Endothelial cell of umbilical vein (primary cell): ENCODE results near the gene AIM2. TPM values are rescaled to one million over a fixed set of nuclear protein-coding genes. Genes with fewer than 3 reads are reported as not detected.

Source experiments
- BruUV-seq: library from RNA; stranded (reverse); fragments of 400-500 nt; replicated peaks from 2 replicates; lab custom pipeline; 2021; lab: Mats Ljungman, UMichigan
- CTCF ChIA-PET: fragments of 300-600, 350-600 bp; sonication (Branson Sonifier 250); formaldehyde crosslinking; loops from one replicate; lab custom pipeline; 2021; ENCODE audit warnings: antibody characterized with exemption, inconsistent platforms; lab: Charles Lee
- POLR2A ChIA-PET: fragments of 300-600, 350-600 bp; sonication (Branson Sonifier 250); formaldehyde crosslinking; loops from one replicate; lab custom pipeline; 2021; ENCODE audit warnings: antibody characterized with exemption, inconsistent platforms; lab: Charles Lee
- DNase-seq: peaks from one replicate; pipeline ENCODE4 v3.0.0-alpha.2; 2011; ENCODE audit warnings: low read depth, low spot score
- FAIRE-seq: peaks from 2 replicates; lab custom pipeline; 2011; peaks lifted over from hg19 to GRCh38; lab: Jason Lieb, UNC
- H2AFZ ChIP-seq: 2 replicates; pipeline ENCODE4 v1.6.0; 2012; ENCODE audit warnings: low read depth, low read length, control low read depth, inconsistent platforms
- H3K27ac ChIP-seq: 2 replicates; pipeline ENCODE4 v1.5.1; 2011; ENCODE audit warnings: low read depth, mild to moderate bottlenecking, control low read depth, low read length, moderate library complexity; ENCODE audit not compliant: insufficient read depth
- H3K27me3 ChIP-seq, 2 experiments: 2 replicates each; pipeline versions ENCODE4 v1.6.0 to v1.6.1; 2011; ENCODE audit warnings: low read length in 2 of 2, mixed read lengths in 1 of 2; ENCODE audit not compliant: control insufficient read depth in 2 of 2, insufficient read depth in 2 of 2
- H3K36me3 ChIP-seq, 2 experiments: 2 replicates in 1 of 2; 3 replicates in 1 of 2; pipeline ENCODE4 v1.5.1; 2011; ENCODE audit warnings: low read length in 2 of 2, mild to moderate bottlenecking in 1 of 2, moderate library complexity in 1 of 2; ENCODE audit not compliant: control insufficient read depth in 2 of 2, insufficient read depth in 2 of 2; ENCODE audit errors: extremely low read depth in 1 of 2
- H3K4me1 ChIP-seq: 3 replicates; pipeline ENCODE4 v1.5.1; 2011; ENCODE audit warnings: mild to moderate bottlenecking, low read length; ENCODE audit not compliant: control insufficient read depth, insufficient read depth; ENCODE audit errors: extremely low read depth
- H3K4me2 ChIP-seq: 2 replicates; pipeline ENCODE4 v1.6.1; 2011; ENCODE audit warnings: low read length, control low read depth, mixed read lengths; ENCODE audit not compliant: insufficient read depth
- H3K4me3 ChIP-seq, 3 experiments: fragments of 200-600 bp in 1 of 3; sonication (generic), shearing (Covaris generic) in 1 of 3; replicated peaks in 1 of 3; 2 replicates each; pipeline ENCODE4 v1.5.1; 2011 to 2016; ENCODE audit warnings: control low read depth in 3 of 3, low read length in 3 of 3, mild to moderate bottlenecking in 2 of 3, inconsistent platforms in 1 of 3, low read depth in 1 of 3, moderate library complexity in 1 of 3; ENCODE audit not compliant: insufficient read depth in 1 of 3
- H3K79me2 ChIP-seq: 2 replicates; pipeline ENCODE4 v1.6.0; 2012; ENCODE audit warnings: low read length, inconsistent platforms; ENCODE audit not compliant: control insufficient read depth, insufficient read depth
- H3K9ac ChIP-seq: replicated peaks from 2 replicates; pipeline ENCODE3; 2011; ENCODE audit warnings: low read length, control low read depth; ENCODE audit not compliant: insufficient read depth; ENCODE audit errors: extremely low read depth
- H3K9me1 ChIP-seq: replicated peaks from 3 replicates; pipeline ENCODE4 v1.6.0; 2011; ENCODE audit warnings: mild to moderate bottlenecking, low read length; ENCODE audit not compliant: control insufficient read depth, insufficient read depth; ENCODE audit errors: extremely low read depth
- H3K9me3 ChIP-seq: replicated peaks from 2 replicates; pipeline ENCODE4 v1.5.1; 2012; ENCODE audit warnings: low read length, inconsistent platforms; ENCODE audit not compliant: control insufficient read depth, insufficient read depth
- H4K20me1 ChIP-seq: replicated peaks from 2 replicates; pipeline ENCODE3; 2011; ENCODE audit warnings: mild to moderate bottlenecking, low read length; ENCODE audit not compliant: control insufficient read depth, insufficient read depth; ENCODE audit errors: extremely low read depth
- EZH2 ChIP-seq: IDR thresholded peaks from 2 replicates; pipeline ENCODE4 v1.6.1; 2012; ENCODE audit warnings: borderline replicate concordance, low read depth, mild to moderate bottlenecking, moderate library complexity, low read length, inconsistent platforms; ENCODE audit not compliant: severe bottlenecking
- FOS ChIP-seq: IDR thresholded peaks from 2 replicates; pipeline ENCODE4 v1.6.1; 2011; ENCODE audit warnings: mild to moderate bottlenecking, low read length, moderate library complexity, borderline replicate concordance; ENCODE audit not compliant: insufficient read depth
- GATA2 ChIP-seq: IDR thresholded peaks from 2 replicates; pipeline ENCODE4 v1.7.0; 2011; ENCODE audit warnings: low read depth, mild to moderate bottlenecking, moderate library complexity, mixed read lengths, low read length; ENCODE audit not compliant: insufficient read length, insufficient read depth
- JUN ChIP-seq: IDR thresholded peaks from 2 replicates; pipeline ENCODE4 v1.6.1; 2011; ENCODE audit warnings: borderline replicate concordance, low read depth; ENCODE audit not compliant: insufficient read length, insufficient read depth
- MYC ChIP-seq: IDR thresholded peaks from one replicate; pipeline ENCODE4 v1.6.1; 2011; ENCODE audit warnings: mild to moderate bottlenecking, low read depth, low read length
- POLR2A ChIP-seq: IDR thresholded peaks from 2 replicates; pipeline ENCODE4 v1.6.1; 2012; ENCODE audit warnings: low read depth, mild to moderate bottlenecking, control low read depth, low read length
- POLR2AphosphoS5 ChIP-seq: IDR thresholded peaks from 2 replicates; pipeline ENCODE4 v1.6.1; 2012; ENCODE audit warnings: low read depth, mild to moderate bottlenecking, control low read depth, low read length, moderate library complexity; ENCODE audit not compliant: insufficient read depth
- dilution Hi-C: fragments of 300-500 bp; cut with MboI; formaldehyde crosslinking; loops from one replicate; pipeline ENCODE4 v1.15.0; 2019; ENCODE audit warnings: low sequenced_read_pairs; ENCODE audit not compliant: extremely low pct_ligation_motif_present
- intact Hi-C: fragments of 100-400 bp; cut with micrococcal nuclease; formaldehyde crosslinking; loops from one replicate; pipeline ENCODE4 v1.10.0; 2022
- polyA plus RNA-seq, 4 experiments: library from polyadenylated mRNA; depleted of rRNA in 3 of 4; stranded (reverse) in 3 of 4; unstranded in 1 of 4; fragments of >200 nt; gene quantifications; 2 replicates each; pipeline versions ENCODE4 v1.2.1 to v1.2.3, GENCODE V29; 2011 to 2012; ENCODE audit warnings: missing spikeins in 1 of 4
- total RNA-seq: library from RNA; stranded (reverse); gene quantifications from 2 replicates; pipeline ENCODE4 v1.2.3, GENCODE V29; 2021
- TF ChIP-seq, protein P1 (sequence below): IDR thresholded peaks from 2 replicates; pipeline ENCODE4 v1.6.1; 2011; ENCODE audit not compliant: insufficient read depth, insufficient read length
- TF ChIP-seq, protein P2 (sequence below), 2 donors: IDR thresholded peaks; 1 replicate in 1 of 2; 2 replicates in 1 of 2; pipeline ENCODE4 v1.5.1; 2011; ENCODE audit warnings: low read length in 2 of 2, mild to moderate bottlenecking in 2 of 2, moderate library complexity in 2 of 2, control low read depth in 1 of 2, inconsistent platforms in 1 of 2, low read depth in 1 of 2; ENCODE audit not compliant: insufficient read depth in 1 of 2; ENCODE audit errors: extremely low read depth in 1 of 2

The AIM2 gene
- total and polyA plus RNA-seq, 2 donors (not counting 3 experiments of a cell fraction or from before 2014, with no cell fraction given) = not detected

DNA sequence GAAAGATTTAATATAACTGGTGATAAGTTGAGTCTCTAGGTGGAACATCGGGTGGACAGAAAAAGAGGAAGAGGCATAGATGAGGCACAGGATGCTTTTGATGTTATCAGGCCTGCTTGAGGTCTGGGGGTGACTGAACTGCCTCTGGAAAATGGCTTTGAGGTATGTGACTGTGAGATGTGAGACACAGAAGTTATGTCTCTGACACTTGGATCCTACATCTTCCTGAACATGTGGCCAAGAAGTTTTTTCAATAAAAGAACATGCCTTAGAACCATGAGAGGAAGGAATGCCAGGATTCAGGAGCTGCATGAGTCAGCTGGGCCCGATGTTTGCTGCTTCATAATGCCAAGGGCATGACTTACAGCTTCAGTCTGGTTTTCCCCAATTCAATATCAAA lies 11.5 kb upstream of the AIM2 start:
- no TSS peak for BruUV-seq
- Histone ChIP-seq H3K36me3 (no peaks in the 10 kb centered on the region), H2AFZ (no peak overlapping the region), H3K9me1 (no peaks in the 10 kb centered on the region), H3K4me1 (peaks cover 35% of the 10 kb centered on the region), H4K20me1 (no peaks in the 10 kb centered on the region), H3K9ac (no peak overlapping the region), H3K27ac (no peak overlapping the region), H3K4me3 (no peak overlapping the region), H3K27me3 (peaks cover 0 to 2% of the 10 kb centered on the region in 2 experiments), H3K4me2 (no peak overlapping the region), H3K9me3 (no peaks in the 10 kb centered on the region), H3K79me2 (no peaks in the 10 kb centered on the region)
- FAIRE-seq = peak; percentile 95
- DNase-seq = peak; percentile 66
- TF ChIP-seq FOS = peak; percentile 77
- TF ChIP-seq, protein P1, sequence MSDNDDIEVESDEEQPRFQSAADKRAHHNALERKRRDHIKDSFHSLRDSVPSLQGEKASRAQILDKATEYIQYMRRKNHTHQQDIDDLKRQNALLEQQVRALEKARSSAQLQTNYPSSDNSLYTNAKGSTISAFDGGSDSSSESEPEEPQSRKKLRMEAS = no peak
- TF ChIP-seq EZH2 = no peak
- TF ChIP-seq, protein P2, sequence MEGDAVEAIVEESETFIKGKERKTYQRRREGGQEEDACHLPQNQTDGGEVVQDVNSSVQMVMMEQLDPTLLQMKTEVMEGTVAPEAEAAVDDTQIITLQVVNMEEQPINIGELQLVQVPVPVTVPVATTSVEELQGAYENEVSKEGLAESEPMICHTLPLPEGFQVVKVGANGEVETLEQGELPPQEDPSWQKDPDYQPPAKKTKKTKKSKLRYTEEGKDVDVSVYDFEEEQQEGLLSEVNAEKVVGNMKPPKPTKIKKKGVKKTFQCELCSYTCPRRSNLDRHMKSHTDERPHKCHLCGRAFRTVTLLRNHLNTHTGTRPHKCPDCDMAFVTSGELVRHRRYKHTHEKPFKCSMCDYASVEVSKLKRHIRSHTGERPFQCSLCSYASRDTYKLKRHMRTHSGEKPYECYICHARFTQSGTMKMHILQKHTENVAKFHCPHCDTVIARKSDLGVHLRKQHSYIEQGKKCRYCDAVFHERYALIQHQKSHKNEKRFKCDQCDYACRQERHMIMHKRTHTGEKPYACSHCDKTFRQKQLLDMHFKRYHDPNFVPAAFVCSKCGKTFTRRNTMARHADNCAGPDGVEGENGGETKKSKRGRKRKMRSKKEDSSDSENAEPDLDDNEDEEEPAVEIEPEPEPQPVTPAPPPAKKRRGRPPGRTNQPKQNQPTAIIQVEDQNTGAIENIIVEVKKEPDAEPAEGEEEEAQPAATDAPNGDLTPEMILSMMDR (IDR thresholded peaks at IDR 0.05; ENCODE audit: extremely low read depth in 1 of 2, insufficient read depth in 1 of 2, low read depth in 1 of 2, low read length in 2 of 2) = no peak
- TF ChIP-seq POLR2AphosphoS5 = peak; percentile 32
- TF ChIP-seq JUN = no peak
- no peak for TF ChIP-seq MYC
- no peak for TF ChIP-seq POLR2A
- peak; percentile 81 for TF ChIP-seq GATA2
- POLR2A ChIA-PET = no interaction called here
- intact Hi-C loops = no loop called here
- CTCF ChIA-PET = interaction anchor here (0.9 to 1.8 kb wide), 7 partner anchors 11 to 884 kb away, joined by 3 to 14 read pairs (median 3); partner anchors contain the start of gene AIM2
- dilution Hi-C loops = no loop called here
